ENCODE data around the gene PRSS48. TPM values are rescaled to one million over a fixed set of nuclear protein-coding genes. Genes with fewer than 3 reads are reported as not detected.
A peak's percentile ranks its signal among the peaks of the same experiment; 100 is the strongest.
"Not testable (repeated sequence)": the region's sequence is repeated elsewhere in the genome, so short reads cannot be mapped to it uniquely, and the experiment has no call there.

The PRSS48 gene
- polyA plus RNA-seq, 2 of the 4 experiments (the other 2 are of a cell fraction), result not detected

DNA sequence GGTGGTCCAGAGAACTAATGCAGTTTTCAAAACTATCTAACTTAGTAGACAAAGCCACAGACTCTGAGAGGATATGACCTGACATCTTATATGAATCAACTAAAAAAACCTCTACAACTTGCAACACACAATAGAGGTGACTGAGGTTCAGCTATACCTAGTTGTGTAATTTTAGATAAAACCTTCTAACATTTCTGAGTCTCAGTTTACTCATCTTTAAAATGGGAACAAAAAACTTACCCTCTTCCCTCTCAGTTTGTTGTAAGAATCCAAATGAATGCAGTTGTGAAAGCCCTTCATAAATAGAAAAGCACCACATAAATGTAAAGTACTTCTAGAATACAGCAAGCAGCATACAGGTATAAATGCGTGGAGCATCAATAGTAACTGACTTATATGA lies 42.5 kb downstream of the PRSS48 start (continued):
- TF ChIP-seq REST (IDR thresholded peaks at IDR 0.05) (no peak), NR3C1 (IDR thresholded peaks at IDR 0.05) (no peak)
- TF ChIP-seq, protein P1, sequence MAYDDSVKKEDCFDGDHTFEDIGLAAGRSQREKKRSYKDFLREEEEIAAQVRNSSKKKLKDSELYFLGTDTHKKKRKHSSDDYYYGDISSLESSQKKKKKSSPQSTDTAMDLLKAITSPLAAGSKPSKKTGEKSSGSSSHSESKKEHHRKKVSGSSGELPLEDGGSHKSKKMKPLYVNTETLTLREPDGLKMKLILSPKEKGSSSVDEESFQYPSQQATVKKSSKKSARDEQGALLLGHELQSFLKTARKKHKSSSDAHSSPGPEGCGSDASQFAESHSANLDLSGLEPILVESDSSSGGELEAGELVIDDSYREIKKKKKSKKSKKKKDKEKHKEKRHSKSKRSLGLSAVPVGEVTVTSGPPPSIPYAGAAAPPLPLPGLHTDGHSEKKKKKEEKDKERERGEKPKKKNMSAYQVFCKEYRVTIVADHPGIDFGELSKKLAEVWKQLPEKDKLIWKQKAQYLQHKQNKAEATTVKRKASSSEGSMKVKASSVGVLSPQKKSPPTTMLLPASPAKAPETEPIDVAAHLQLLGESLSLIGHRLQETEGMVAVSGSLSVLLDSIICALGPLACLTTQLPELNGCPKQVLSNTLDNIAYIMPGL (CRISPR knock-in tag; IDR thresholded peaks at IDR 0.05; ENCODE audit: borderline replicate concordance), result no peak

GRCh38 chr4:151321586-151321985 lies 44.6 kb downstream of the PRSS48 start:
- no peaks in the 10 kb centered on the region for H3K9me3 ChIP-seq
- no peak overlapping the region for H3K27ac ChIP-seq
- DNase-seq (ENCODE audit: low read depth in 1 of 2, low spot score in 1 of 2), result no peak
- no peak overlapping the region for H3K4me2 ChIP-seq
- peaks cover 36% of the 10 kb centered on the region for H3K4me1 ChIP-seq
- no peak for FAIRE-seq
- no peak overlapping the region for H3K4me3 ChIP-seq
- ChIA-PET POLR2A (no interaction called here), CTCF (no interaction called here)
- TF ChIP-seq PHF8 (IDR thresholded peaks at IDR 0.05; ENCODE audit: borderline replicate concordance, low read depth) (no peak), REST (IDR thresholded peaks at IDR 0.05) (no peak), MYC (IDR thresholded peaks at IDR 0.05; ENCODE audit: borderline replicate concordance, low read length) (no peak), BHLHE40 (IDR thresholded peaks at IDR 0.05; ENCODE audit: low read depth, low read length) (no peak), RFX5 (IDR thresholded peaks at IDR 0.05) (no peak), SMC3 (IDR thresholded peaks at IDR 0.05) (no peak), HEYL (CRISPR knock-in tag; IDR thresholded peaks at IDR 0.05) (no peak), CEBPB (IDR thresholded peaks at IDR 0.05) (no peak), NR3C1 (IDR thresholded peaks at IDR 0.05) (no peak), HOXA7 (CRISPR knock-in tag; IDR thresholded peaks at IDR 0.05) (no peak), MAZ (IDR thresholded peaks at IDR 0.05; ENCODE audit: borderline replicate concordance, low read depth, low read length) (no peak), MAFK (IDR thresholded peaks at IDR 0.05; ENCODE audit: partially characterized antibody) (no peak), RAD21 (conservative IDR thresholded peaks at IDR 0.05 in 1 of 2, IDR thresholded peaks at IDR 0.05 in 1 of 2) (no peak), HES2 (IDR thresholded peaks at IDR 0.05) (no peak), BCL3 (IDR thresholded peaks at IDR 0.05) (no peak), SREBF2 (IDR thresholded peaks at IDR 0.05) (no peak), ELK1 (IDR thresholded peaks at IDR 0.05; ENCODE audit: low read depth, low read length) (no peak), NFE2L2 (conservative IDR thresholded peaks at IDR 0.05; ENCODE audit: low read length) (no peak)
- ATAC-seq, result no peak
- 93% methylated on average over 1 of the region's 1 CpG for WGBS (ENCODE audit: missing lambda C conversion rate)

DNA sequence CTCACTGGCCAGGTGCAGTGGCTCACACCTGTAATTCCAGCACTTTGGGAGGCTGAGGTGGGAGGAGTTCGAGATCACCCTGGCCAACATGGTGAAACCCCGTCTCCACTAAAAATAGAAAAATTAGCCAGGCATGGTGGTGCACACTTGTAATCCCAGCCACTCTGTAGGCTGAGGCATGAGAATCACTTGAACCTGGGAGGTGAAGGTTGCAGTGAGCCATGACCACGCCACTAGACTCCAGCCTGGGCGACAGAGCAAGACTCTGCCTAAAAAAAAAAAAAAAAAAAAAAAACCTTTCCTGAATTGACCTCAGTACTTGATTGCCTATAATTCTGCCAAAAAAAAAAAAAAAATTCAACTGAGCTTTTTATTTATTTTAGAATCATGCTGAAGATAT lies 45.2 kb downstream of the PRSS48 start:
- POLR2A ChIA-PET; ATAC-seq; H3K27ac ChIP-seq; FAIRE-seq; H3K9me3 ChIP-seq; CTCF ChIA-PET; DNase-seq (ENCODE audit: low read depth in 1 of 2, low spot score in 1 of 2); H3K4me3 ChIP-seq: not testable (repeated sequence)
- Histone ChIP-seq H3K4me1 (peaks cover 30% of the 10 kb centered on the region), H3K4me2 (peak overlapping the region; percentile 79; the same call in 1 of the 3 replicates)
- WGBS (ENCODE audit: missing lambda C conversion rate), result 96% methylated on average over 4 of the region's 4 CpGs
